NOMO-1 (cell line): ENCODE results near the gene SLFN12.
A peak's percentile ranks its signal among the peaks of the same experiment; 100 is the strongest.
"Not testable (repeated sequence)": the region's sequence is repeated elsewhere in the genome, so short reads cannot be mapped to it uniquely, and the experiment has no call there.

ENCODE experiments used
- DNase-seq, 2 experiments: peaks; one replicate each; lab custom pipeline; 2025; ENCODE audit not compliant: unreplicated experiment in 2 of 2; lab: John Stamatoyannopoulos, UW

SLFN12 gene

GRCh38 chr17:35432176-35433074, at the start of gene SLFN12:
TSS of gene SLFN12 (minus strand) at chr17:35432500. CDS start at chr17:35423028, 9,472 bp downstream.
- peak; percentile 64 to 86 for DNase-seq

- no peak for DNase-seq
Observed at GRCh38 chr17:35479271-35479670, 47.0 kb upstream of the SLFN12 start.

- no peak for DNase-seq
Observed at GRCh38 chr17:35477248-35477647, 44.9 kb upstream of the SLFN12 start.

DNA sequence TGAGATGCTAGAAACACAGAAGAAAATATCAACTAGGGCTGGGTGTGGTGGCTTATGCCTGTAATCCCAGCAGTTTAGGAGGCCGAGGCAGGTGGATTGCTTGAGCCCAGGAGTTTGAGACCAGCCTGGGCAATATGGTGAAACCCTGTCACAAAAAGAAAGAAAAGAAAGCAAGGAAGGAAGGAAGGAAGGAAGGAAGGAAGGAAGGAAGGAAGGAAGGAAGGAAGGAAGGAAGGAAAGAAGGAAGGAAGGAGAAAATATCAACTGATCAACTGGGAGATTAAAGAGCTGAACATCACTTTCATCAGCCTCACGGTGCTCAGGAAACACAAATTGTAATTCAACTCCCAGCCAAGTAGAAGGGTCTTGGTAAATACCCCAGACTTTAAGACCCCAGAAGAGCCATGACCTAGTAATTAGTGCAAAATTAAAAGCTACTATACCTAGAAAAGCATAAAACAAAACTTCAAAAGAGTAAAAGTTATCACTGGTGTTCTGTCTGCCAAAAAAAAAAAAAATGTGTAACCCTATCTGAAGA, 44.1 kb upstream of the SLFN12 start:
- no peak for DNase-seq

GRCh38 chr17:35468475-35468874, 36.2 kb upstream of the SLFN12 start:
- no peak for DNase-seq

DNA sequence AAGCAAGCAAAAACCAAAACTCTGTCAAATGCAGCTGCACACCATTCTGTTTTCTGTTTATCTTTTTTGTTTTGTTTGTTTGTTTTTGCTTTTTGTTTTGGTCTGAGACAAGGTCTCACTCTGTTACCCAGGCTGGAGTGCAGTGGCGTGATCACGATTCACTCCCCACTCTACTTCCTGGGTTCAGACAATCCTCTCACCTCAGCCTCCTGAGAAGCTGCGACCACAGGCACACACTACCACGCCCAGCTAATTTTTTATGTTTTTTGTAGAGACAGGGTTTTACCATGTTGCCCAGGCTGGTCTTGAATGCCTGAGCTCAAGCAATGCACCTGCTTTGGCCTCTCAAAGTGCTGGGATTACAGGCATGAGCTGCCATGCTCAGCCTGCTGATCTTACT, 35.5 kb upstream of the SLFN12 start:
- no peak for DNase-seq

GRCh38 chr17:35460354-35460851, 28.1 kb upstream of the SLFN12 start:
- peak; percentile 4 to 17 for DNase-seq

- not testable (repeated sequence) for DNase-seq
Observed at GRCh38 chr17:35454035-35454434, 21.7 kb upstream of the SLFN12 start.

GRCh38 chr17:35453171-35453570, 20.9 kb upstream of the SLFN12 start:
- no peak for DNase-seq

- peak; percentile 61 for DNase-seq
Observed at GRCh38 chr17:35449371-35449931, 17.2 kb upstream of the SLFN12 start.

DNA sequence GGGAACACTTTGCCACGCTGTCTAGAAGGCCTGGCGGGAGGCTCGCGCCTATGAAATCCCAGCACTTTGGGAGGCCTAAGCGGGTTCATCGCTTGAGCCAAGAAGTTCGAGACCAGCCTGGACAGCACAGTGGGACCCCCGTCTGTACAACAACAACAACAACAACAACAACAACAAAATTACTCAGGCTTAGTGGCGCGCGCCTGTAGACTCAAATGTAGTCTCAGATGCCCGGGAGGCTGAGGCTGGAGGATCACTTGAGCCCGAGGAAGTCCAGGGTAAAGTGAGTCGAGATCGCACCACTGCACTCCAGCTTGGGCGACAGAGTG, 16.6 kb upstream of the SLFN12 start:
- no peak for DNase-seq

GRCh38 chr17:35448214-35448898, 16.1 kb upstream of the SLFN12 start, which contains the start of gene SLFN13:
TSS of gene SLFN13 (minus strand) at chr17:35448766. CDS start at chr17:35445680, 3,086 bp downstream.
- peak; percentile 88 to 92 for DNase-seq

DNA sequence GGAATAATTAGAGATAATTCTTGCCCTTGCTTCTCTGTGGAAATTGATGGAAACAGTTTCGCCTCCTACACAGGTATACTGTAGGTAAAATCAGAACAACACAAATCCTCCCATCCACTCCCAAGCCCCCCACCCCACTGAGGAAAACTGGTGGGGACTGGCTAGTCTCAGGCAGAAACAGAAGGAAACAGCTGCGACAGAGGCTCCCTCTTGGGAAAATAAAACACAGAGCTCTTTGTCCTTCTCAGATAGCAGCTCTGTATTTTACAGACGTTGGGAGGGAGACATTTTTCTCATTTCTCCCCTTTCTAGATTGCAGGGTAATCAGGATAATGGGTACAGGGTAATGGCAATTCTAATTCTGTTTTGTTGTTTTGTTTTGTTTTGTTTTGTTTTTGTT, 15.2 kb upstream of the SLFN12 start:
- DNase-seq = no peak

- DNase-seq = no peak
Observed at GRCh38 chr17:35438433-35438832, 6.1 kb upstream of the SLFN12 start.

- peak; percentile 91 to 92 for DNase-seq
Observed at GRCh38 chr17:35433075-35433894, 985 bp upstream of the SLFN12 start.

GRCh38 chr17:35429702-35430101, 2.6 kb downstream of the SLFN12 start:
- DNase-seq = no peak

DNA sequence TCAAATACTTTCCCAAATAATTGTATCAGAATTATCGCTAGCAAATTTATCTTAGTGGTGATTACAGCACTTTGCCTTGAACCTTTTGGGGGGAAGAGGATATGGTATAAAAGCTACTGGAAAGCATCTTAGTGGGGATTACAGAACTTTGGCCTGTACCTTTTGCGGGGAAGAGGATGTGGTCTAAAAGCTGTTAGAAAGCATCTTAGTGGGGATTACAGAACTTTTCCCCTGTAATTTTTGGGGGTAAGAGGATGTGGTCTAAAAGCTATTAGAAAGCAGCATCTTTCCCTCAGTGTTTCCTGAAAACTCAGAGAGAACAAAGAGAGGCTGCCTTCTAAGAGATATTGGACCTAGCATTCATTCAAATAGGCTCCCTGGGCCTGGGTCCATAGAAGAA, 4.1 kb downstream of the SLFN12 start:
- peak in 1 of 2 experiments; percentile 6 for DNase-seq

DNA sequence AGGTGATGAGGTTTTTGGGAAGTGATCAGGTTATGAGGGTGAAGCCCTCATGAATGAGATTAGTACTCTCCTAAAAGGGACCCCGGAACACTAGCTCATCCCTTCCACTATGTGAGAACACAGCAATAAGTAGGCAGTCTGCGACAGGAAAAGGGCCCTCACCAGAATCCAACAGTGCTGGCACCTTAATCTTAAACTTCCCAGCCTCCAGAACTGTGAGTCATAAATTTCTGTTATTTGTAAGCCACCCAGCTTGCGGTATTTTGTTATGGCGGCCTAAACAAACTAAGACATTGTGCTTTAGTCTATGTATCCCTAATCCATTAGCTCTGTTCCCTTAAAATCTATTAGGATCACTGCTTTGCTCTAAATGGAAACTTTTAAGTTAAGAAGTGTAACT, 8.5 kb downstream of the SLFN12 start:
- no peak for DNase-seq

DNA sequence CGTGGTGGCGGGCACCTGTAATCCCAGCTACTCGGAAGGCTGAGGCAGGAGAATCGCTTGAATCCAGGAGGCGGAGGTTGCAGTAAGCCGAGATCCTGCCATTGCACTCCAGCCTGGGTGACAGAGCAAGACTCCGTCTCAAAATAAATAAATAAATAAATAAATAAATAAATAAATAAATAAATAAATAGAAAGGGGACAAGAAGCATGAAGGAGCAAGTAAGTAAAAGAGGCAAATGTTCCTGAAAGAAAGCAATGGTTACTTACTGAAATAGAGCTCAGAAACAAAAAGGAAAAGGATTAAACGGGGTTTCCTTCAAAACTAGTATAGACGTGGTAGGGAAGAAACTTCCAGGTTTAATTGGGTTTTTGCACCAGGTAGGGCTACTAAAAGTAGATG, 11.2 kb downstream of the SLFN12 start:
- DNase-seq = not testable (repeated sequence)

GRCh38 chr17:35416659-35417058, 15.6 kb downstream of the SLFN12 start:
- DNase-seq = no peak
